ENCODE measurements around the gene EEPD1. TPM values are rescaled to one million over a fixed set of nuclear protein-coding genes. Genes with fewer than 3 reads are reported as not detected.

Gene EEPD1
- total and polyA plus RNA-seq, 11 donors, result 3.7 to 12.2 (median 7.7) TPM

DNA sequence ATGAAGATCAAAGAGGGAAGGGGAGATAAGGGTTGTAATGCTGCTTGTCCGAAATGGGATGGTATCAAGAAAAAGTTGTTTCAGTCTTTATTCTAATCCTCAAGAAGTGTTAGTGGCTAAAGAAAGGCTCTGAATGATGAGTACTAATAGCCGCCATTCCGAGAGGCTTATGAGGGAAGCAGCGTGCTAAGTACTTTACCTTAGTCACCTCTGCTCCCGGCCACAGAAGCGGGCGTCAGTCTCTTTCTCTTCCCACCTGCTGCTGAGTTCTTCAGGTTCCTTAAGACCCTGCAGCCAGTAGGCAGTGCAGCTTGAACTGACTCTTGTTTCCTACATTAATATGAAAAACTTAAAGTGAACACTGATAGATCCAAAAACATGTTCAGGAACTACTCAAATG, 73.1 kb downstream of the EEPD1 start:
- Histone ChIP-seq H3K4me1 (peaks cover 0 to 33% (median 12%) of the 10 kb centered on the region in 12 donors), H3K27me3 (no peaks in the 10 kb centered on the region), H3K4me3 (no peak overlapping the region), H3K27ac (peak overlapping the region in 1 of 12 donors; percentile 20), H3K36me3 (no peaks in the 10 kb centered on the region), H3K9me3 (no peaks in the 10 kb centered on the region)
- ATAC-seq (no peak), DNase-seq (no peak)
- 86 to 96% (median 88%) methylated on average over 7 of the region's 7 CpGs for WGBS, 4 donors
- intact Hi-C loops (cut with DNase I), result loop anchor here in 2 of 10 donors (5.0 to 10.0 kb wide), 2 partner anchors 36 to 49 kb away; no protein-coding TSS in a partner anchor
- TF ChIP-seq, protein P1, sequence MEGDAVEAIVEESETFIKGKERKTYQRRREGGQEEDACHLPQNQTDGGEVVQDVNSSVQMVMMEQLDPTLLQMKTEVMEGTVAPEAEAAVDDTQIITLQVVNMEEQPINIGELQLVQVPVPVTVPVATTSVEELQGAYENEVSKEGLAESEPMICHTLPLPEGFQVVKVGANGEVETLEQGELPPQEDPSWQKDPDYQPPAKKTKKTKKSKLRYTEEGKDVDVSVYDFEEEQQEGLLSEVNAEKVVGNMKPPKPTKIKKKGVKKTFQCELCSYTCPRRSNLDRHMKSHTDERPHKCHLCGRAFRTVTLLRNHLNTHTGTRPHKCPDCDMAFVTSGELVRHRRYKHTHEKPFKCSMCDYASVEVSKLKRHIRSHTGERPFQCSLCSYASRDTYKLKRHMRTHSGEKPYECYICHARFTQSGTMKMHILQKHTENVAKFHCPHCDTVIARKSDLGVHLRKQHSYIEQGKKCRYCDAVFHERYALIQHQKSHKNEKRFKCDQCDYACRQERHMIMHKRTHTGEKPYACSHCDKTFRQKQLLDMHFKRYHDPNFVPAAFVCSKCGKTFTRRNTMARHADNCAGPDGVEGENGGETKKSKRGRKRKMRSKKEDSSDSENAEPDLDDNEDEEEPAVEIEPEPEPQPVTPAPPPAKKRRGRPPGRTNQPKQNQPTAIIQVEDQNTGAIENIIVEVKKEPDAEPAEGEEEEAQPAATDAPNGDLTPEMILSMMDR (IDR thresholded peaks at IDR 0.05), result no peak
- TF ChIP-seq POLR2A (IDR thresholded peaks at IDR 0.05), result no peak

DNA sequence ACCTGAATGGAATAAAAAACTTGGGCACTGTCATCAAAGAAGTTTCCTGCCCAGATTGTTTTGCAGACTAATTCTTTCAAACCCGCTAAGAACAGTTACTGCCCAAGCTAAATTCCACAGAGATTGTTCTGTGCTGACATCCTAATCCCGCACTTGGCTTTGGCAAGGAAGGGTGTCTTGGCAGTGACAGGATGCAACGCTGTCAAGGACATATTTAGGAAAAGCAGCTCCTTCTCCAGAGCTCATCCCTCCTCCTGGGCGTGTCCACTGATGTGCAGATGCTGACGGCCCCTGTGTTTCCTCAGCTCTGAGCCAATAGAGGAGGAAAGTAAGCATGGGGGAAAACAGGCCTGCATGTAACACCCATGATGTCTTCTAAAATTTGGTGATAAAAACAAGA, 74.2 kb downstream of the EEPD1 start:
- H3K4me1 ChIP-seq, result peaks cover 0 to 44% (median 12%) of the 10 kb centered on the region in 12 donors
- intact Hi-C loops (cut with DNase I), result loop anchor here in 2 of 10 donors (5.0 to 10.0 kb wide), 2 partner anchors 35 to 48 kb away; no protein-coding TSS in a partner anchor
- ATAC-seq (peak in 3 of 4 donors; percentile 67 to 77 (median 70)), DNase-seq (peak in 3 of 5 donors; percentile 31 to 54 (median 39))
- H3K9me3 ChIP-seq, result no peaks in the 10 kb centered on the region
- no peaks in the 10 kb centered on the region for H3K27me3 ChIP-seq
- H3K4me3 ChIP-seq, result no peak overlapping the region
- TF ChIP-seq POLR2A (IDR thresholded peaks at IDR 0.05), result no peak
- TF ChIP-seq, protein P1 (IDR thresholded peaks at IDR 0.05), result no peak
- H3K36me3 ChIP-seq, result no peaks in the 10 kb centered on the region
- H3K27ac ChIP-seq, result peak overlapping the region in 2 of 12 donors; percentile 8 to 23
- WGBS, 4 donors, result 32 to 60% (median 39%) methylated on average over 5 of the region's 5 CpGs

DNA sequence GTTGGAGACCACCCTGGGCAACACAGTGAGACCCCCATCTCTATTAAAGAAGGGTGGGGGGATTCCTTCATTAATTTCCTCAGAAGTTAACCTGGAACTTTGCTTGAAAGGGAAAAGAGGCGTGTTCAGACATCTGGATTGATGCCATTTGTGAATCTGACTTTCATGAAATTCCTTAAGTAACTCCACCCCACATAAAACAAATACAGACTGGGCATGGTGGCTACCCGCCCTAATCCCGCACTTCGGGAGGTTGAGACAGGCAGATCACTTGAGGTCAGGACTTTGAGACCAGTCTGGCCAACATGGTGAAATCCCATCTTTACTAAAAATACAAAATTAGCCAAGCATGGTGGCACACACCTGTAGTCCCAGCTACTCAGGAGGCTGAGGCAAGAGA, 75.0 kb downstream of the EEPD1 start:
- ATAC-seq (no peak), DNase-seq (no peak)
- TF ChIP-seq, protein P1 (IDR thresholded peaks at IDR 0.05), result no peak
- TF ChIP-seq POLR2A (IDR thresholded peaks at IDR 0.05), result no peak
- Histone ChIP-seq H3K27ac (peak overlapping the region in 2 of 12 donors; percentile 5 to 8), H3K4me1 (peaks cover 0 to 47% (median 15%) of the 10 kb centered on the region in 12 donors), H3K36me3 (no peaks in the 10 kb centered on the region), H3K9me3 (no peaks in the 10 kb centered on the region), H3K27me3 (no peaks in the 10 kb centered on the region), H3K4me3 (no peak overlapping the region)
- intact Hi-C loops (cut with DNase I), result loop anchor here in 2 of 10 donors (5.0 to 10.0 kb wide), 2 partner anchors 34 to 47 kb away; no protein-coding TSS in a partner anchor
- 53 to 81% (median 71%) methylated on average over 4 of the region's 4 CpGs for WGBS, 4 donors

DNA sequence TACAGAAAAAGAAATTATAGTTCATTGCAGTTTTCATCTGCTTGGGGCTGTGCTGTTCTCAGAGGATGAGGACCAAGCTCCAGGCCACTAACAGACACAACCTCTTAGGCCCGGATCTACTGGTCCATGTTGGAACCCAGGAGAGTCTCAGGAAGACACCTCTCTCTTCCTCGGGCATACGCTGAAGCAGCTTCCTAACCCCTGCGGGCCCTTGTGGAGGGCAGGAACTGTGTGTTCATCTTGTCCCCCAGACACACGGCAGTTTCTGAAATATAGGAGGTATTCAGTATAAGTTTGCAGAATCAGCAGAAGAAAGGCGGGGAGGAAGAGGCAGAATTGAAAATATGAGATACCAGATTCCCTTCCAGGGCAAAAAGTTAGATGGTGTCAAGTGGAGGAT, 78.4 kb downstream of the EEPD1 start:
- Histone ChIP-seq H3K27ac (peak overlapping the region in 2 of 12 donors; percentile 10 to 31), H3K36me3 (no peaks in the 10 kb centered on the region), H3K27me3 (no peaks in the 10 kb centered on the region), H3K4me3 (no peak overlapping the region), H3K4me1 (peaks cover 0 to 32% (median 9%) of the 10 kb centered on the region in 12 donors), H3K9me3 (no peaks in the 10 kb centered on the region)
- ATAC-seq, result no peak
- intact Hi-C loops (cut with DNase I), result no loop called here
- 70 to 89% (median 76%) methylated on average over 6 of the region's 6 CpGs for WGBS, 4 donors
- DNase-seq, result no peak
- no peak for TF ChIP-seq POLR2A (IDR thresholded peaks at IDR 0.05)
- TF ChIP-seq, protein P1 (IDR thresholded peaks at IDR 0.05), result no peak
